ENCODE data around the gene CLEC2L.

Gene CLEC2L

DNA sequence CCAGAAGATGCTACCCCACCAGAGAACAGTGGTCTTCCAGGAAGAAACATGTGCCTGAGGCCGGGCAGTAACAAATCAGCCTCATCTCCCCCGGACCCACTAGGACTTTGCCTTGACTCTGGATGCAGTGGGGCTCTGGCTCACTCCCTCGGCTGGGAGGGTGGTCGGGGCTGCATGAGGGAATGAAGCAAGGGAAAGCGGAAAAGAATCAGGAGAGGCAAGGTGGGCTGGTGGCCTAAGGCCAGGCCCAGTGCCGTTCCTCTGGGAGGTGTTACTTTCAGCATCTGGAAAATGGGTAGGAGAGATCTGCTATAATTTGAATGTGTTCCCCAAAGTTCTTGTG lies 51.8 kb downstream of the CLEC2L start:
- DNase-seq (ENCODE audit: low spot score), result no peak

DNA sequence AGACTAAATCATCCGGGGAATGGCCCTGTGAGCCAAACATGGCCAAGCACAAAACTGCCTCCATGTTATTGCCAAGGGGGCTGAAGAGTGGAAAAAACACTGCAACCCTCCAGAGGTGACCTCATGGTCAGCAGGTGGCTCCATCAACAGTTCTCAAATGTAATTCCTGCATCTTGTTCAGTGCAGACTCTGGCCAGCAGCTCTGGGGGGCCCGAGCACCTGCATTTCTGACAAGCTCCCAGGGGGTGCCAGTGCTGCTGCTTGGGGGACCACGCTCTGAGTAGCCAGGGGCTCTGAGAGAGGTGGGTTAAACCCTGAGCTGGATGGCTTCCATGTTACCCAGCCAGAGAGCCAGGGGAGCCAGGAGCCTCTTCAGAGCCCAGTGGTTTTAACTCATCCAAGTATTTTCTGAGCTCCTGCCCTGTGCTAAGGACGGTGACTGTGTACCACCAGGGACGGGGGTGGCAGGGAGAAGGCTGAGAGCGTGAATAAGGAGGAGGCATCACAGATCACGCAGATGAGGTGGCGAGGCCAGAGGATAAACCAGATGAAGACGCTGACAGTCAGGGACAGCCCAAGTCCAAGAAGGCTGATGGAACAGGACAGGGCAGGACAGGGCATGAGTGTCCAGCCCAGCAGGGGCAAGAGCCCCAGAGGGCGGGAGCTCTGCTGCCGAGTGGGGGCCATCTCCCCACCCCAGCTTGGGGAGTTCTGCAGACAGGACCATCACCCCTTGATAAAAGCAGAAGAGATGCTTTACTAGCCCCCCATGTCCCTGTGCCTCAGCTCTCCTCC lies 52.9 kb downstream of the CLEC2L start:
- DNase-seq (ENCODE audit: low spot score), result no peak

DNA sequence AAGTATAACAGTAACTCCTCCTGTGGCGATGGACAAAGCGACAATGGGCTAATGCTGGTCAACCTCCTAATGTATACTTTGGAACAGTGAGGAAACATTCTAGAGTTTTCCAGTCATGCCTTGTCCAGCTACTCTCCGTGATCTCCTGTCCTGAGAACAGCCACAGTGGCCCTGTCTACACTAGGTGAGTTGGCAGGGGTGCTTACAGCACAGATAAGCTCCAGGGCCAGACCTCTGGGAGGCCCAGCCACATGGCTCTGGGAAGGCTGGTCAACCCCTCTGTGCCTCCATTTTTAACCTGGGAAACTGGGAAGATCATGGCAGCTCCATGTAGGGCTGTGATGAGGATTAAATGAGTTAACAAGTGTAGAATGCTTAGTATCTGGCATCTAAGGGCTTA lies 57.0 kb downstream of the CLEC2L start:
- no peak for DNase-seq (ENCODE audit: low spot score)

DNA sequence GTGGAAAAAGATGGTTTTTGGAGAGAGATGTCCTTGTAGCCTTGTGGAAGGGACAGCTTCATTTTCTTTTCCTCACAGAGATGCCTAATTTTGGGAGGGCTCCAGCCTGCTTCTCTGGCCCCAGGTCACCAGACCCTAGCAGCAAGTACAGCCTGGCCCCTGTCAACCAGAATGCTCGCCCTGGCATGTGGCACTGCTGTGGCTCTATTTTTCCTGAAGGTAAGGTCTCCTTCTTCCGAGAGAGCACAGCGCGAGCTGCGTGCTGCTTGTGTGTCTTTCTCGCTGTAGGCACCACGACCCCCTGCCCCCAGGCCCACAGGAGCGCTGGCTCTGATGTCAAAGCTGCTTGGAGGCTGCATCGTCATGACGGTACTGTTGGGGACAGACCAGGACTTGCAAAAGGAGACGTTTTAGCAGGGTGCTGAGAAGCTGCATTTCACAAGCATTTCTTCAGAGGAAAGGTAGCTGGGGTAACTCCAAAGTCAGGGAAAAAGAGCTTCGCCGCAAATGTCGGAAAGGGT lies 58.7 kb downstream of the CLEC2L start:
- DNase-seq (ENCODE audit: low spot score), result no peak

DNA sequence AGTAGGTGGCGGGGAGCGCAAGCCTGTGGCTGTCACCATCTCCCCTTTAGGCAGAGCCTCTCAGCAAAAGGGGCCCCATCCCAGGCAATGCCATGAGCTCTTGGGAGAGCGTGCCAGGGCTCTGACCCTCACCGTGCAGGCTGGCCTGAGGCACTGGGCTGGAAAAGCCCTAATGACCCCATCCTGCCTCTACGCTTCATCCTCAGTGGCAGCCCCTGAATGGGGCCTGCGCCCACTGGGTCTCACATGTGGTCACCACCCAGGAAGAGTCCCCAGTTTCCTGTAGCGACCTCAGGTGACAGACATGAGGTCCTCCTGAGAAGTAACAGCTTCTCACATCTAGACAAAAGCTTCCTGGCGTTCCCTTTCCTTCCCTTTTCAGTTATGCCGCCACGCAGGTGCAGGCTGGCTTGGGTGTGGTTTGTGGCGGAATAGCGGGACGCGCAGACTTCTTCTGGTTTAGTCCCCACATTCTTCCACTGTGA lies 59.2 kb downstream of the CLEC2L start:
- no peak for DNase-seq (ENCODE audit: low spot score)

DNA sequence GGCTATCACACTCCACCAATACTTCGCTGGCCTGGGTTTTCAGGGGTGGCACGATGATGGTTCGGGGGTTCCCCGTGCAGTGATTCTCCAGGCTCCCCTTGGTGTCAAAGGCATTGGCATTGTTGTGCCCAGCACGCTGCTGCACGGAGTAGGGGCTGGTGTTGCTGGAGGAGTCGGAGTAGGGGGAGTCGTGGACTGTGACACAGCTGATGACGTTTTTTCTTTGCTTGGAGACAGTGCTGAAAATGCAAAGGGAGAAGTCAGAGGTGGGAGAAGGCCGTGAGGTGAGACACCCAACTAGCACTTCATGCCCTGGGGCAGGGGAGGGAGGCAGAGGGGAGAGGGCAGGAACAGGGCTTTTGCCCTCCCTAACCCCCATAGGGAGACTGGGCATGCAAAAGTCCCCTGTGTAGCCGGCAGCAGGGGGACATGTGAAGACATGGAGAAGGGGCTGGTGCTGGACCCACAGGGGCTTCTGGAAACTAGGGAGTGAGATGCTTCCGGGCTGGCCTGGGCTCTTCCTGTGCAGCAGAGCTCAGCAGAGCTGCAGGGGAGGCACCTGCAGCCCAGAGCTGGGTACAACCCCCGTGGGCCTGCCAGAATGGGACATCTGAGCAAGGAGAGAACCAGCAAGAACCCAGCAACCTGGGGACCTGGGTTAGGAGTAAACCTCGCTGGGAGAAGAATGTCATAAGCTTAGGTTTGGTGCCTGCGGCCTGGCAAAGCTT lies 60.5 kb downstream of the CLEC2L start:
- no peak for DNase-seq (ENCODE audit: low spot score)

DNA sequence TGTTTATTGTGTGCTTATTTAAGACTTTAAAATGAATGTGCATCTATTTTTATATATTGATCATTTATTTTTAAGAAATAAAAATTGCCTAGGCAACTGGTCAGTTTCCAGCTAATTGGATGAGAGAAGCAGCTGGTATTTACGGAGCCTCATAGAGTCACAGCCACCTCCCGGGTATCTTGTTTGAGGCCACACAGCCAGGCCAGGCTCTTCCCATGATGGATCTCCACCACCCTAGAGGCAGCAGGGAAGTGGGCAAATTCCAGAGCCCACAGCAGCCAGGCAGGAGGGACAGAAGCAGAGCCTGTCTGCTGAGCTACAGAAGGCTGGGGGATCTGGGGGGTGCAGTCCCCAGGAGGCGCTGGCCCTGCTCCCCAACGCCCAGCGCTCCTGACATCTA lies 61.6 kb downstream of the CLEC2L start:
- DNase-seq (ENCODE audit: low spot score), result no peak

DNA sequence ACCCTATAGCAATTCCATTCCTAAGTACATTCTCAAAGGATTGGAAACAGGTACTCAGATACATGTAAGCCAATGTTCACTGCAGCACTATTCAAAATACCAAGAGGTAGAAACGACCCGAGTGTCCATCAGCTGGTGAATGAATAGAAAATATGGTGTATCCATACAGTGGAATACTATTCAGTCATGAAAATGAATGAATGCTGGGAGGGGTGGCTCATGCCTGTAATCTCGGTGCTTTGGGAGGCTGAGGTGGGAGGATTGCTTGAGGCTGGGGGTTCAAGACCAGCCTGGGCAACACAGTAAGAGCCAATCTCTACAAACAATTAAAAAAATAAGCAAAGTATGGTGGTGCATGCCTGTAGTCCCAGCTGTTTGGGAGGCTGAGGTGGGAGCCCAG lies 62.8 kb downstream of the CLEC2L start:
- DNase-seq (ENCODE audit: low spot score), result no peak

DNA sequence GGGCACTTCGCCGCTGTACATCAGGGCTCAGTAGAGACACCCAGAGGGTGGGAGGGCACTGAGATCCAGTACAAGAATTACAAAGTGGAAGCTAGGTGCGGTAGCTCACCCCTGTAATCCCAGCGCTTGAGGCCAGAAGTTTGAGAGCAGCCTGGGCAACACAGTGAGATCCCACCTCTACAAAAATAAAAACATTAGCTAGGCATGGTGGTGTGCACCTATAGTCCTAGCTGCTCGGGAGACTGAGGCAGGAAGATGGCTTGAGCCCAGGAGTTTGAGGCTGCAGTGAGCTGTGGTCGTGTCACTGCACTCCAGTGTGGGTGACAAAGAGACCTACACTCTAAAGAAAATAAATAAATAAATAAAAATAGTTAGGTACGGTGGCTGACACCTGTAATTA lies 64.0 kb downstream of the CLEC2L start:
- no peak for DNase-seq (ENCODE audit: low spot score)

DNA sequence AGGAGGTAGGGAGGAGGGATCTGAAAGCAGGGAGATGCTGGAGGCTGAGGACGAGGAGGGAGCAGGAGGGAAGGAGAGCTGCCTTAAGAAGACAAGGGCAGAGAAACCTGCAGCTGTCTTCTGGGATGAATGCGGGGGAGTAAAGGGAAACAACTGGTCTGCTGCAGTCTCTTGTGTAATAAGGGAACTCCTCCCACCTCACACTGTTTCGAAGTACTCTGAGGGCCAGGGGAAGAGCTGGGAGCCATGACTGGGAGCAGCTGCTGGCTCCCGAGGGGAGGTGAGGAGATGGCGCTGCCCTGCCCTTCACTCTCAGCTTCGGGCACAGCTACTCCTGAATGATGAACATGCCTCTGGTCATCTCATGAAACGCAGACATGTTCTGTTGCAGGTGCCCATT lies 65.1 kb downstream of the CLEC2L start:
- DNase-seq (ENCODE audit: low spot score), result peak; percentile 61

DNA sequence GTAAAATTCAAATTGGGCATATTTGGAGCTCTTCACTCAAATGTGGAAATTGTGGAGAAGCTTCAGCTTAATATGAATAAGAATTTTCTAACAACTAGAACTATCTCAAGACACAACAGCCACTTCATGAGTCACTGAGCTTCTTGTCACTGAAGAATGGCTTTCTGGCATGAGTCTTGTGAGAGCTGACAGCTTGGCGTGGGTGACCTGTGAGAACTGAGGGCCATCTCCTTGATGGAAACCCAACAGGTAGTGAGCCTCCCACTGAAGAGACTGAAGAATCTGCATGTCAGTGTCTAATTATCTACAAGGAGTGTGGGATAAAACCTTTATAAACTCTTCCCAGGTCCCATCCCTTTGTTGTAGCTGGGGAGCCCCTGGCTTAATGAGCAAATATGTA lies 66.0 kb downstream of the CLEC2L start:
- DNase-seq (ENCODE audit: low spot score), result no peak

DNA sequence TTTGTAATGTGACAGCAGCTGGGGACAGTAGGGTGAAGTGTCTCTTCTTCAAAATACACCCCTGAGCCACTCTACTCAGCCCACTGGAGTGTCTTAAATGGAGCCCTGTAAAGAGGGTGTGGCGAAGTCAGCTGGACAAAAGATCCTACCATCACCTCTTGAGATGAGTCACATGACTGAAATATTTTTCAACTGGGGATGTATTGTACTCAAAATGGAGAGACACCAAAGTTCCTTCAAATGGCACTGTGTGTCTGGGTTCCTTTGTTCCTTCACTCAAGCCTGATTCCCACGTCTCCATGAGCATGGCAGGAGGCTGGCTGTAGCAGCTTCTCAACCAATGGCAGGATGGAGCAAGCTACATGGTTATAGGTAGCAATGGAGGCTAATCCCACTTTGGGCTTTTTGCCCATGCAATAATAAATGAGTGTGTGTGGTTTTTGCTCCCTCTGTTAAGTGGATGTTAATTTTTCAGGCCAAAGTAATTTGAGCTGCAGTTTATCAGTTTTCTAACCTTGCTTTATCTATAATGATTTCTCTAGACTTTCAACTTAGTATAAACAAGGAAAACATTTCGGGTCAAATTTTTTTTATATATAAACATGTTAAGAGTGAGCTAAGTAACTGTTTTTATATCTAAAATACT lies 68.2 kb downstream of the CLEC2L start:
- no peak for DNase-seq (ENCODE audit: low spot score)

DNA sequence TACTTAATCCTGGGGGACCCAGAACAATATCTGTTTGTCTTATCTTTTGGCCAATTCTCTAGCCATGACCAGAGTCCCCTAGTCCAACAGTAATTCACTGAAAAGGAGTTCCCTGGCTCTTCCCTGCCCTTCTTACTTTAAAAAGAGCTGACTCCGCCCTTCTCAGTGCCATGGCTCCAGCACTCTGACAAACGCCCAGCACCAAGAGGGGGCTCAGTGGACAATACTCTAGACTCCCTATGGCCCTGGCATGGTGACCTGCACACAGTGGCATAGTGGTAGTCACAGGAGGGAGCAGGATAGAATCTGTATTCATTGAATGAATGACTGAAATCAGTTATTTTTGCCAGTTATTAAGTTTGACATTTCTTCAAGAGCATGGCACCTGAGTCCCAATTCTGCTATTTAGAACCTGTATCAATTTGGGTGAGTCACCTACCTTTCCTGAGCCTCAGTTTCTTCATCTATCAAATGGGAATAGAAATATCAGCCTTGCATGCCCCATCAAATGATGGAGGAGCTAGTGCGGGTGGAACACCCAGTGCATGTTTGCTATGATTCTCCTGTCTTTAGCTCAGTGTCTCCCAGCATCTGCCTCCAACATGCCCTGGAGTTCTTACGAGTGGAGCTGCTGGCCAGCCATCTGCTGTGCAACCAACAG lies 69.4 kb downstream of the CLEC2L start:
- DNase-seq (ENCODE audit: low spot score), result no peak

DNA sequence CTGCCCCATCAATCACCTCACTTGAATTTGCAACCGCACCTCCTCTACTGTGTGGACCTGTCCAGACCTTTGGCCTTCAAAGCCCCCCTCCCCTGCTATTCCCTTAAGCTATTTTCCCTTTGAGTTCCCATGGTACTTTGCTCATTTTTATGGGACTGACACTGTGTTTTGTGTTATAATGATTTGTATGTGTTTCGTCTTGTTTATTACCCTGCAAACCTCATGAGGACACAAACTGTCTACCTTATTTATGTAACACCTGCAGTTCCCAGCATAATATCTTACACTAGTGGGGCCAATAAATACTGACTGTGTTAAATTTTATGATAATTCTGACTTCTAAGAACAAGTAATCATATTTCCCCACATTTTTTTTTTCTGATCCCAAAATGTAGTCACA lies 70.6 kb downstream of the CLEC2L start:
- no peak for DNase-seq (ENCODE audit: low spot score)
